Neural crest cell (in vitro differentiated cells): Measurements from ENCODE around the gene PSMD1. TPM values are rescaled to one million over a fixed set of nuclear protein-coding genes. Genes with fewer than 3 reads are reported as not detected.

Experiments used
- DNase-seq: peaks from one replicate; pipeline ENCODE4 v3.0.0; 2021; ENCODE audit warnings: low read depth, mixed read lengths, low spot score
- H3K27ac Mint-ChIP-seq: one replicate; pipeline ENCODE4 v1.8.0; 2021; ENCODE audit warnings: mild to moderate bottlenecking, mixed read lengths; ENCODE audit not compliant: unreplicated experiment
- H3K27me3 Mint-ChIP-seq: 2 replicates; pipeline ENCODE4 v1.8.0; 2021; ENCODE audit warnings: low read depth, mild to moderate bottlenecking, mixed read lengths
- H3K36me3 Mint-ChIP-seq: 2 replicates; pipeline ENCODE4 v1.8.0; 2021; ENCODE audit warnings: low read depth, mild to moderate bottlenecking, mixed read lengths
- H3K4me1 Mint-ChIP-seq: 2 replicates; pipeline ENCODE4 v1.8.0; 2021; ENCODE audit warnings: mixed read lengths
- H3K4me3 Mint-ChIP-seq: one replicate; pipeline ENCODE4 v1.8.0; 2021; ENCODE audit warnings: mild to moderate bottlenecking, mixed read lengths
- H3K9me3 Mint-ChIP-seq: 2 replicates; pipeline ENCODE4 v1.8.0; 2021; ENCODE audit warnings: mixed read lengths
- total RNA-seq: library from RNA; stranded (reverse); gene quantifications from 2 replicates; pipeline ENCODE4 v1.2.1, GENCODE V29; 2021
- TF ChIP-seq, protein P1 (sequence below): fragments of 200-600 bp; sonication (generic); conservative IDR thresholded peaks from 2 replicates; pipeline ENCODE4 v1.5.0; 2021; ENCODE audit warnings: antibody characterized with exemption, mild to moderate bottlenecking

PSMD1 gene
- total RNA-seq, 1 donor from 2014 or later, result 128 TPM

- TF ChIP-seq, protein P1, sequence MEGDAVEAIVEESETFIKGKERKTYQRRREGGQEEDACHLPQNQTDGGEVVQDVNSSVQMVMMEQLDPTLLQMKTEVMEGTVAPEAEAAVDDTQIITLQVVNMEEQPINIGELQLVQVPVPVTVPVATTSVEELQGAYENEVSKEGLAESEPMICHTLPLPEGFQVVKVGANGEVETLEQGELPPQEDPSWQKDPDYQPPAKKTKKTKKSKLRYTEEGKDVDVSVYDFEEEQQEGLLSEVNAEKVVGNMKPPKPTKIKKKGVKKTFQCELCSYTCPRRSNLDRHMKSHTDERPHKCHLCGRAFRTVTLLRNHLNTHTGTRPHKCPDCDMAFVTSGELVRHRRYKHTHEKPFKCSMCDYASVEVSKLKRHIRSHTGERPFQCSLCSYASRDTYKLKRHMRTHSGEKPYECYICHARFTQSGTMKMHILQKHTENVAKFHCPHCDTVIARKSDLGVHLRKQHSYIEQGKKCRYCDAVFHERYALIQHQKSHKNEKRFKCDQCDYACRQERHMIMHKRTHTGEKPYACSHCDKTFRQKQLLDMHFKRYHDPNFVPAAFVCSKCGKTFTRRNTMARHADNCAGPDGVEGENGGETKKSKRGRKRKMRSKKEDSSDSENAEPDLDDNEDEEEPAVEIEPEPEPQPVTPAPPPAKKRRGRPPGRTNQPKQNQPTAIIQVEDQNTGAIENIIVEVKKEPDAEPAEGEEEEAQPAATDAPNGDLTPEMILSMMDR, result no peak
- H3K4me3 Mint-ChIP-seq, result no peak overlapping the region
- H3K9me3 Mint-ChIP-seq, result no peaks in the 10 kb centered on the region
- H3K36me3 Mint-ChIP-seq, result peaks cover 11% of the 10 kb centered on the region
- DNase-seq, result no peak
- no peaks in the 10 kb centered on the region for H3K27me3 Mint-ChIP-seq
- no peaks in the 10 kb centered on the region for H3K4me1 Mint-ChIP-seq
- no peak overlapping the region for H3K27ac Mint-ChIP-seq
Observed at GRCh38 chr2:231100990-231101389, 44.3 kb downstream of the PSMD1 start.

GRCh38 chr2:231102772-231103171, 46.1 kb downstream of the PSMD1 start:
- H3K36me3 Mint-ChIP-seq, result peaks cover 11% of the 10 kb centered on the region
- H3K9me3 Mint-ChIP-seq, result no peaks in the 10 kb centered on the region
- no peak overlapping the region for H3K4me3 Mint-ChIP-seq
- DNase-seq, result no peak
- TF ChIP-seq, protein P1, result no peak
- no peaks in the 10 kb centered on the region for H3K27me3 Mint-ChIP-seq
- no peaks in the 10 kb centered on the region for H3K4me1 Mint-ChIP-seq
- H3K27ac Mint-ChIP-seq, result no peak overlapping the region

GRCh38 chr2:231104115-231104713, 47.5 kb downstream of the PSMD1 start:
- Mint-ChIP-seq H3K4me3 (no peak overlapping the region), H3K9me3 (no peaks in the 10 kb centered on the region), H3K27me3 (no peaks in the 10 kb centered on the region), H3K4me1 (no peaks in the 10 kb centered on the region), H3K27ac (no peak overlapping the region), H3K36me3 (peaks cover 12% of the 10 kb centered on the region)
- TF ChIP-seq, protein P1, result peak; percentile 85
- peak; percentile 54 for DNase-seq

GRCh38 chr2:231110551-231110950, 53.9 kb downstream of the PSMD1 start:
- TF ChIP-seq, protein P1, result no peak
- no peak for DNase-seq
- Mint-ChIP-seq H3K27ac (no peak overlapping the region), H3K9me3 (no peaks in the 10 kb centered on the region), H3K27me3 (no peaks in the 10 kb centered on the region), H3K4me1 (no peaks in the 10 kb centered on the region), H3K4me3 (no peak overlapping the region), H3K36me3 (peaks cover 13% of the 10 kb centered on the region)

DNA sequence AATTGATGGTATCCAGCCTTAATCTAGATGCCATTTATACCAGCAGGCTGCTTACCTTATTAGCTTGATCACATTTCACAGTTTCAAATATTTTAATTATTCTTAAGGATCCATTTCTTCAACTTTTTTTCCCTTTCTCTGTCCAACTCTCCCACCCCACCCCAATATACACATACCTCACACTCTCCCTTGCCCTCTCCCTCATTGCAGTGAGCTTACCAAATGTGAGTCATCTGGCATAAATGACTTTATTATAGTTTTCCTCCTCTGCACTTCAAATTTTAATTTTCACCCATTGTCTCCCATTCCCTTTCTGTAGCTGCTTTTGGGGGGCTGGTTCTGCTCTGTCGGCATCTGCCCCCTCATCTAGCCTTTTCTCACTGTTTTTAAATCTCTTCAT, 55.3 kb downstream of the PSMD1 start:
- Mint-ChIP-seq H3K4me1 (no peaks in the 10 kb centered on the region), H3K4me3 (no peak overlapping the region), H3K27me3 (no peaks in the 10 kb centered on the region), H3K27ac (no peak overlapping the region), H3K9me3 (no peaks in the 10 kb centered on the region), H3K36me3 (peaks cover 13% of the 10 kb centered on the region)
- TF ChIP-seq, protein P1, result no peak
- DNase-seq, result no peak
